Measurements from ENCODE around the gene FUNDC2. TPM values are rescaled to one million over a fixed set of nuclear protein-coding genes. Genes with fewer than 3 reads are reported as not detected.

The FUNDC2 gene
- total and polyA plus RNA-seq, 10 of the 15 experiments (the other 5 are each of a cell fraction or from before 2014, with no cell fraction given) = 70.5 to 353 (median 165) TPM

DNA sequence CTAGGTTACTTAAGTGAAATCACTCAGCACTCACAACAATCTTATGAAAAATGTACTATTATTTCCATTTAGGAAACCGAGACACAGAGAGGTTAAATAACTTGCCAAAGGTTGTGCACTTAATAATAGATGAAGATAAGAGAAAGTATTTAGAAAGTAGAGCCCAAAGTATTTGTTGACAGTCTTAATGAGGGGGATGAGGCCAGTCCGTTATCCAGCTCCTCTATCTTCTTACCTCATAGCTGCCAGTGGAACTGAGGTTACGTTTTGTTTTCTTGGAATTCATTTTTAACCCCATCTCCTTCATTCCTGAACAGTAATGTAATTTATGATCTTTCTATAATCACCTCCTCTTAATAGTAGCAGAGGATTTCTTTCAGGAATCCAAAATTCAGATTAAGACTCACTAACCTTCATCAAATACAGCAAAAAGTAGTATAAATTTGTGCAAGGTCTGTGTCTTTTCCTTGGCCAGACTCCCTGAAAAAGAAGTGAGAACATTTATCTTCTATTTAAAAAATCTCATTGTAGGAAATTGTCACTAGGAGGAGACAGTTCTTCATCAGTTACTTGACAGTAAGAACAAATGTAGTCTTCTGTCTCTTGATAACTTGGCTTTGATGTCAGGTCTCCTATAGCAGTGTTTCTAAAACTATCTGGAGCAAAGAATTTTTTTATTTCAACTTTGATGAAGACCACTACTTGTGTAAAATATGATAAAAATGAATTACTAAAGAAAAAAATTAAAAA, 39.6 kb upstream of the FUNDC2 start:
- ChIA-PET CTCF (interaction anchor here (1.0 to 11.2 kb wide), 4 partner anchors 62 to 100 kb away, joined by 3 to 181 read pairs (median 6); no protein-coding TSS in a partner anchor), RAD21 (ENCODE audit: unreplicated experiment) (interaction anchor here (0.8 to 2.8 kb wide), 3 partner anchors 70 to 106 kb away, joined by 3 to 21 read pairs (median 5); no protein-coding TSS in a partner anchor), SMC1A (ENCODE audit: uncharacterized antibody, unreplicated experiment) (interaction anchor here (1.0 to 12.7 kb wide), 4 partner anchors 40 to 75 kb away, joined by 4 to 145 read pairs (median 12); partner anchors contain the start of gene FUNDC2), POLR2A (interaction anchor here (1.3 kb wide), 1 partner anchor 40 kb away, joined by 3 read pairs; the partner anchor contains the start of gene FUNDC2)
- no TSS peak for BruUV-seq (replicated peaks)
- intact Hi-C loops (cut with micrococcal nuclease; ENCODE audit: unreplicated experiment) = loop anchor here (10.0 kb wide), 1 partner anchor 228 kb away; the partner anchor contains the start of gene VBP1
- Histone ChIP-seq H3K4me1 (ENCODE audit: control insufficient read depth, insufficient read depth, low read length) (peaks cover 2% of the 10 kb centered on the region; the same call in 1 of the 2 replicates), H3K9ac (ENCODE audit: control insufficient read depth, insufficient read depth, low read length) (no peak overlapping the region), H3K9me3 (replicated peaks; ENCODE audit: control insufficient read depth, insufficient read depth, low read length) (no peaks in the 10 kb centered on the region), H3K79me2 (ENCODE audit: control insufficient read depth, insufficient read depth, low read length) (no peaks in the 10 kb centered on the region), H3K4me2 (ENCODE audit: control insufficient read depth, insufficient read depth) (no peak overlapping the region), H3K27me3 (replicated peaks in 1 of 2; ENCODE audit: control insufficient read depth in 2 of 2, insufficient read depth in 2 of 2, low read length in 1 of 2) (no peaks in the 10 kb centered on the region), H3K27ac (ENCODE audit: control insufficient read depth, insufficient read depth) (no peak overlapping the region), H3K4me3 (no peak overlapping the region), H2AFZ (ENCODE audit: control insufficient read depth, low read depth, low read length) (no peak overlapping the region), H4K20me1 (ENCODE audit: control insufficient read depth, insufficient read depth) (no peaks in the 10 kb centered on the region), H3K36me3 (ENCODE audit: control insufficient read depth in 2 of 2, insufficient read depth in 2 of 2, low read length in 1 of 2) (no peaks in the 10 kb centered on the region)
- TF ChIP-seq SMC3 (IDR thresholded peaks at IDR 0.05; ENCODE audit: borderline replicate concordance, low read length) (peak; percentile 27; the same call in 1 of the 2 replicates), TARDBP (IDR thresholded peaks at IDR 0.05; ENCODE audit: borderline replicate concordance) (no peak), MEF2B (IDR thresholded peaks at IDR 0.05; ENCODE audit: partially characterized antibody, poor library complexity, severe bottlenecking) (no peak), RAD21 (IDR thresholded peaks at IDR 0.05; ENCODE audit: insufficient read depth, low read depth, low read length) (peak; percentile 46), NFYA (IDR thresholded peaks at IDR 0.05; ENCODE audit: borderline replicate concordance, low read depth, low read length) (no peak)
- TF ChIP-seq, protein P1, sequence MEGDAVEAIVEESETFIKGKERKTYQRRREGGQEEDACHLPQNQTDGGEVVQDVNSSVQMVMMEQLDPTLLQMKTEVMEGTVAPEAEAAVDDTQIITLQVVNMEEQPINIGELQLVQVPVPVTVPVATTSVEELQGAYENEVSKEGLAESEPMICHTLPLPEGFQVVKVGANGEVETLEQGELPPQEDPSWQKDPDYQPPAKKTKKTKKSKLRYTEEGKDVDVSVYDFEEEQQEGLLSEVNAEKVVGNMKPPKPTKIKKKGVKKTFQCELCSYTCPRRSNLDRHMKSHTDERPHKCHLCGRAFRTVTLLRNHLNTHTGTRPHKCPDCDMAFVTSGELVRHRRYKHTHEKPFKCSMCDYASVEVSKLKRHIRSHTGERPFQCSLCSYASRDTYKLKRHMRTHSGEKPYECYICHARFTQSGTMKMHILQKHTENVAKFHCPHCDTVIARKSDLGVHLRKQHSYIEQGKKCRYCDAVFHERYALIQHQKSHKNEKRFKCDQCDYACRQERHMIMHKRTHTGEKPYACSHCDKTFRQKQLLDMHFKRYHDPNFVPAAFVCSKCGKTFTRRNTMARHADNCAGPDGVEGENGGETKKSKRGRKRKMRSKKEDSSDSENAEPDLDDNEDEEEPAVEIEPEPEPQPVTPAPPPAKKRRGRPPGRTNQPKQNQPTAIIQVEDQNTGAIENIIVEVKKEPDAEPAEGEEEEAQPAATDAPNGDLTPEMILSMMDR (IDR thresholded peaks at IDR 0.05 in 2 of 3, conservative IDR thresholded peaks at IDR 0.05 in 1 of 3; ENCODE audit: control insufficient read depth in 2 of 3, extremely low read depth in 1 of 3, insufficient read depth in 1 of 3, low read depth in 3 of 3, low read length in 3 of 3) = peak in 2 of 3 experiments; percentile 9 to 42; a peak in 2 of 6 replicates
- no peak for FAIRE-seq
- DNase-seq (ENCODE audit: low read depth, low spot score) = no peak
- in situ Hi-C loops (cut with MboI) = loop anchor here (5.0 kb wide), 1 partner anchor 225 kb away; no protein-coding TSS in a partner anchor
- WGBS (ENCODE audit: insufficient coverage, insufficient replicate concordance, low lambda C conversion rate, missing lambda C conversion rate) = 22% methylated on average over 3 of the region's 3 CpGs
- ATAC-seq = no peak
